Spleen (tissue), 11 donors: ENCODE data around the gene SERBP1. TPM values are rescaled to one million over a fixed set of nuclear protein-coding genes. Genes with fewer than 3 reads are reported as not detected.
A peak's percentile ranks its signal among the peaks of the same experiment; 100 is the strongest.

ENCODE experiments used
- DNase-seq: peaks from one replicate; pipeline ENCODE4 v3.0.0-alpha.2; 2020
- H3K27ac ChIP-seq, 8 donors: fragments of 200-600 bp; sonication (generic) in 7 of 8; 1 replicate in 4 of 8; 2 replicates in 4 of 8; pipeline versions ENCODE4 v1.5.0 to v1.8.0; 2016 to 2021; ENCODE audit warnings: inconsistent platforms in 4 of 8, mild to moderate bottlenecking in 4 of 8, moderate library complexity in 1 of 8
- H3K27me3 ChIP-seq, 7 donors: fragments of 200-600 bp; sonication (generic) in 6 of 7; replicated peaks in 1 of 7; 1 replicate in 4 of 7; 2 replicates in 3 of 7; pipeline versions ENCODE4 v1.5.0 to v1.8.0; 2016 to 2021; ENCODE audit warnings: inconsistent platforms in 3 of 7, mild to moderate bottlenecking in 1 of 7
- H3K36me3 ChIP-seq, 6 donors: fragments of 200-600 bp; sonication (generic) in 5 of 6; 1 replicate in 4 of 6; 2 replicates in 2 of 6; pipeline versions ENCODE4 v1.5.0 to v1.8.0; 2016 to 2021; ENCODE audit warnings: inconsistent platforms in 2 of 6
- H3K4me1 ChIP-seq, 6 donors: fragments of 200-600 bp; sonication (generic) in 5 of 6; 1 replicate in 3 of 6; 2 replicates in 3 of 6; pipeline versions ENCODE4 v1.5.0 to v1.8.0; 2016 to 2021; ENCODE audit warnings: inconsistent platforms in 3 of 6
- H3K4me3 ChIP-seq, 8 donors: fragments of 200-600 bp; sonication (generic) in 7 of 8; 1 replicate in 4 of 8; 2 replicates in 4 of 8; pipeline versions ENCODE4 v1.5.0 to v1.8.0; 2016 to 2021; ENCODE audit warnings: inconsistent platforms in 4 of 8, mild to moderate bottlenecking in 4 of 8, moderate library complexity in 2 of 8
- H3K9me3 ChIP-seq, 8 donors: fragments of 200-600 bp; sonication (generic) in 7 of 8; 1 replicate in 4 of 8; 2 replicates in 4 of 8; pipeline versions ENCODE4 v1.5.0 to v1.8.0; 2016 to 2021; ENCODE audit warnings: inconsistent platforms in 4 of 8
- CTCF ChIP-seq, 11 experiments: fragments of 200-600 bp in 7 of 11; fragments of 450-650 bp in 4 of 11; sonication (generic) in 4 of 11; IDR thresholded peaks in 8 of 11; conservative IDR thresholded peaks in 3 of 11; 1 replicate in 7 of 11; 2 replicates in 4 of 11; pipeline versions ENCODE4 v1.4.0 to v1.8.0; 2016 to 2021; ENCODE audit warnings: antibody characterized with exemption in 11 of 11, inconsistent platforms in 4 of 11, mild to moderate bottlenecking in 1 of 11
- POLR2A ChIP-seq, 3 donors: fragments of 450-650 bp; IDR thresholded peaks; one replicate each; pipeline ENCODE4 v1.5.1; 2017; ENCODE audit warnings: antibody characterized with exemption in 3 of 3, mild to moderate bottlenecking in 1 of 3
- POLR2AphosphoS5 ChIP-seq, 3 donors: sonication (generic); formaldehyde crosslinking; IDR thresholded peaks; one replicate each; pipeline ENCODE4 v1.5.1; 2017; ENCODE audit warnings: antibody characterized with exemption in 3 of 3
- WGBS, 5 donors: extraction: QIAGEN DNeasy Blood & Tissue Kit in 3 of 5; methylation state at CpG; one replicate each; pipeline versions ENCODE4 v1.1.5 to v1.1.7; 2013 to 2018; 5-methylcytosine and 5-hydroxymethylcytosine counted together
- intact Hi-C: fragments of 100-400 bp; cut with DNase I; formaldehyde crosslinking; loops from one replicate; pipeline ENCODE4 v1.15.0; 2023; ENCODE audit warnings: low total_unique reads
- polyA plus RNA-seq, 3 donors: library from polyadenylated mRNA; stranded (reverse); fragments of 200-250 nt; gene quantifications; one replicate each; pipeline ENCODE4 v1.2.1, GENCODE V29; 2013
- total RNA-seq, 7 donors: library from RNA; depleted of rRNA in 3 of 7; stranded (reverse); fragments of >200 nt in 3 of 7; fragmentation: NEBNext Ultra II Directional in 4 of 7; extraction: Animal tissue kit (Norgen Biotek cat#: 25700) in 4 of 7; gene quantifications; one replicate each; pipeline versions ENCODE4 v1.1.0 to v1.2.1, GENCODE V29; 2016 to 2021
- donor health status: healthy with polysubstance abuse.
- donor health status: DM: no; HTN: no; CAD: no; lungs with moderate emphysema.
- donor health status: DM: no; HTN: no; CAD: no.
- donor health status: Bipolar disorder and iron deficiency.
- donor health status: healthy.
- donor health status: DM: no; HTN: no; CAD: no.
- donor health status: DM: yes; HTN: yes; CAD: no.

SERBP1 gene
- total and polyA plus RNA-seq, 10 donors: 82.9 to 200 (median 124) TPM

- WGBS, 5 donors: 0 to 1% (median 0%) methylated on average over 25 of the region's 25 CpGs
- Histone ChIP-seq H3K27me3 (no peaks in the 10 kb centered on the region), H3K4me3 (peak overlapping the region; percentile 60 to 98 (median 82)), H3K27ac (peak overlapping the region; percentile 89 to 97 (median 94)), H3K36me3 (peaks cover 9 to 24% (median 20%) of the 10 kb centered on the region in 6 donors), H3K4me1 (peaks cover 25 to 79% (median 55%) of the 10 kb centered on the region in 6 donors), H3K9me3 (no peaks in the 10 kb centered on the region)
- peak; percentile 74 for DNase-seq
- no peak for TF ChIP-seq CTCF (IDR thresholded peaks at IDR 0.05 in 8 of 11, conservative IDR thresholded peaks at IDR 0.05 in 3 of 11)
- no peak for TF ChIP-seq POLR2AphosphoS5 (IDR thresholded peaks at IDR 0.05)
- no peak for TF ChIP-seq POLR2A (IDR thresholded peaks at IDR 0.05)
- intact Hi-C loops: no loop called here
Measured at GRCh38 chr1:67429011-67429527, 1.1 kb downstream of the SERBP1 start.

- peaks cover 25 to 72% (median 49%) of the 10 kb centered on the region in 6 donors for H3K4me1 ChIP-seq
- no peak for DNase-seq
- peaks cover 12 to 35% (median 31%) of the 10 kb centered on the region in 6 donors for H3K36me3 ChIP-seq
- H3K4me3 ChIP-seq: peak overlapping the region; percentile 60 to 98 (median 82)
- H3K27me3 ChIP-seq: no peaks in the 10 kb centered on the region
- H3K9me3 ChIP-seq: no peaks in the 10 kb centered on the region
- WGBS, 5 donors: 1 to 8% (median 3%) methylated on average over 3 of the region's 3 CpGs
- intact Hi-C loops: no loop called here
- TF ChIP-seq CTCF (IDR thresholded peaks at IDR 0.05 in 8 of 11, conservative IDR thresholded peaks at IDR 0.05 in 3 of 11) (no peak), POLR2A (IDR thresholded peaks at IDR 0.05) (no peak), POLR2AphosphoS5 (IDR thresholded peaks at IDR 0.05) (no peak)
- no peak overlapping the region for H3K27ac ChIP-seq
Measured at GRCh38 chr1:67427947-67428346, 2.3 kb downstream of the SERBP1 start.

GRCh38 chr1:67427465-67427864 is 2.7 kb downstream of the SERBP1 start:
- Histone ChIP-seq H3K27me3 (no peaks in the 10 kb centered on the region), H3K36me3 (peaks cover 12 to 40% (median 36%) of the 10 kb centered on the region in 6 donors), H3K4me3 (peak overlapping the region; percentile 60 to 98 (median 82)), H3K27ac (no peak overlapping the region), H3K4me1 (peaks cover 25 to 72% (median 49%) of the 10 kb centered on the region in 6 donors), H3K9me3 (no peaks in the 10 kb centered on the region)
- TF ChIP-seq POLR2AphosphoS5 (IDR thresholded peaks at IDR 0.05) (no peak), CTCF (IDR thresholded peaks at IDR 0.05 in 8 of 11, conservative IDR thresholded peaks at IDR 0.05 in 3 of 11) (no peak), POLR2A (IDR thresholded peaks at IDR 0.05) (no peak)
- intact Hi-C loops: no loop called here
- 11 to 16% (median 12%) methylated on average over 2 of the region's 2 CpGs for WGBS, 5 donors
- DNase-seq: no peak

- intact Hi-C loops: no loop called here
- Histone ChIP-seq H3K36me3 (peaks cover 12 to 100% (median 94%) of the 10 kb centered on the region in 6 donors), H3K4me3 (no peak overlapping the region), H3K9me3 (no peaks in the 10 kb centered on the region), H3K4me1 (peaks cover 11 to 91% (median 33%) of the 10 kb centered on the region in 6 donors), H3K27me3 (no peaks in the 10 kb centered on the region), H3K27ac (no peak overlapping the region)
- DNase-seq: no peak
- no peak for TF ChIP-seq CTCF (IDR thresholded peaks at IDR 0.05 in 8 of 11, conservative IDR thresholded peaks at IDR 0.05 in 3 of 11)
- no peak for TF ChIP-seq POLR2AphosphoS5 (IDR thresholded peaks at IDR 0.05)
- no peak for TF ChIP-seq POLR2A (IDR thresholded peaks at IDR 0.05)
Measured at GRCh38 chr1:67420835-67421492, 9.2 kb downstream of the SERBP1 start.
